NT2/D1 (cell line): ENCODE results near the gene DOCK1.

Experiments used
- SUZ12 ChIP-seq: IDR thresholded peaks from 2 replicates; pipeline ENCODE4 v1.6.1; 2011; ENCODE audit not compliant: insufficient read length, insufficient read depth; ENCODE audit errors: extremely low read depth
- YY1 ChIP-seq: IDR thresholded peaks from 2 replicates; pipeline ENCODE4 v1.6.1; 2011; ENCODE audit not compliant: insufficient read length, insufficient read depth
- ZNF274 ChIP-seq: IDR thresholded peaks from 2 replicates; pipeline ENCODE4 v1.6.1; 2011; ENCODE audit warnings: mild to moderate bottlenecking, low read depth, low read length

DNA sequence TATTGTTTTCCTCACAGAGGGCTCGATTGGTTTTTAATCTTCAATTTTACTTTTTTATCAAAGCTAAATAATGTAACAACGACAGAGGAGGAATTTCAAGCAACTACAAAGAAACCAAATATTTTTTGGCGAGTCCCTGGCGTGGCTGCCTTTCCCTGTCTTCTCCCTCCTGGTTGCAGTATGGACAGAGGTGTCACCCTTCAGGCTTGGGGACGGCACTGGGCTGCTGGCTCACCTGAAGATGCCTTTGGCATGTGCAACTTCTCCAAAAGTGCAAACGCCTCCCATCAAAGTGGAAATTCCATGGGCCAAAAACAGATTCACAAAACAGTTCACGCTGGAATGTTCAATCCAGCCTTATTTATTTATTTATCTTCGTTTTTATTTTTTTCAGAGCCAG lies 51.9 kb downstream of the DOCK1 start:
- TF ChIP-seq SUZ12 = no peak
- no peak for TF ChIP-seq ZNF274
- TF ChIP-seq YY1 = no peak
